Measurements from ENCODE around the gene THNSL1.

THNSL1 gene

DNA sequence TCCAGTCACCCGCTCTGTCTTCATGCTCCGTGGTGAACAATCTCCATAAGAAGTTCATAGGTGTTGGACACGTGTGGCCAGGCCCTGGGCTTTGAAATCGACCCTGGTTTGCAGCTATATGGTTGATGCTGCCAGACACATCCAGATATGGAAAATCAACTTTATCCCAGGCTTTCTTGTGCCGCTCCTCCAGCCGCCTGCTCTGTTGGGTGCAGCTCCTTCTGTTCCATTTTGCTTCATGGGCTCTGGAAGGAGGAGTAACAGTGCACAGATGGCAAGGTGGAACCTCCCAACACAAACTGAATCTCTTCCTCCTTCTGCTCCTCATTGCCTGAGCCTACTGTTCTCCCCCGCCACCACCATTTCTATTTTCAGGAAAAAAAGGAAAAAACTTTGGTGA is 44.7 kb downstream of the THNSL1 start:
- DNase-seq, result no peak

DNA sequence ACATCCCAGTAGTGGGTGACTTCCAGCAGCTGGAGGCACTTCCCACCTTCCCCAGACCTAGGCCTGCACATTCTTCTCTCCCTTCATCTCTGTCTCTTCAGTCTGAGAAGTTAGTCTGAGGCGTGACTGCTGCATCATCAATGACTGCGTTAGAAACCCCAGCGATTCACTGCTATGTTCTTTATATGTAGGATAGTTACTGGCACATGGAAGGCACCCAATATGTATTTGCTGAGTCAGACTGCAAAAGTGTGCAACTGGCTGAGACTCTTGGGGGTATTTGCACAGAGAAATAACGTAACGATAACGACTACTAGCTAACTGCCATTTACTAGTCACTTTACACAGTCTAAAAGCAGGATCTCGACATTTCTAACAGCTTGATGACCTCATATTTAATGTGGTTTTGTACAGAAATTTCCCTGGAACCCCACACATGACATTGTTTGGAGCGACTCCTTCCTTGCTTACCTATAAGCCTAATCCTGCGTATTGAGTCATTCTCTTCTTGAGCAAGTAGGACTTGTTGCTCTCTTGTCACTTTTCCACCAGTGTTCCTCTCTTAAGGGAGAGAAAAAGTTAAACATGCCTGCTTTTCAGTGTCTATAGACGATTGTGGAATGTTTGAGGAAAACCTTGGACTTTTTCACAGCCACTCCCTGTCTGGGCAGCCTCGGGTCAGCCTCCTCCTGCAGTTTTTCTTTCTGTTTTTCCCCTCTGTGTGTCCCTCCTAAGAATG is 45.5 kb downstream of the THNSL1 start:
- no peak for DNase-seq

GRCh38 chr10:25063157-25063556 is 46.7 kb downstream of the THNSL1 start:
- no peak for DNase-seq

DNA sequence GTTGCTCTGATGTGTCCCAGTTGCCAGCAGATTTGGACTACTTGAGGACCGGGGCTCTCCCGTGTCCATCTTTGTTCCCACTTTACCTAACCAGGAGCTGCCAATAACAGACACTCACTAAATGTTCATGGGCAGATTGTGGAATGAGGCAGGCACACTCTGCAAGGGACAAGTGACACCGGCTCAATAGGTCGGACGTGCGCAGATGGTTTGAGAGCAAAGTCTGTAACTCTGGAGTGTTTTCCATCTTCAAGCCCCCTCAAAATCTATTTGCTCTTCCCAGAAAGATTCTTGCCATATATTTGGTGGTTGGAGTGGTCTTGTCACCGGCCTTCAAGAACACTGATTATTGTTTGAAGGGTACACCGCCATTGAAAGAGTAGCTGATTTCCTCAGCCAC is 47.2 kb downstream of the THNSL1 start:
- DNase-seq, result no peak

- DNase-seq, result no peak
Observed at GRCh38 chr10:25064401-25064800, 48.0 kb downstream of the THNSL1 start.

DNA sequence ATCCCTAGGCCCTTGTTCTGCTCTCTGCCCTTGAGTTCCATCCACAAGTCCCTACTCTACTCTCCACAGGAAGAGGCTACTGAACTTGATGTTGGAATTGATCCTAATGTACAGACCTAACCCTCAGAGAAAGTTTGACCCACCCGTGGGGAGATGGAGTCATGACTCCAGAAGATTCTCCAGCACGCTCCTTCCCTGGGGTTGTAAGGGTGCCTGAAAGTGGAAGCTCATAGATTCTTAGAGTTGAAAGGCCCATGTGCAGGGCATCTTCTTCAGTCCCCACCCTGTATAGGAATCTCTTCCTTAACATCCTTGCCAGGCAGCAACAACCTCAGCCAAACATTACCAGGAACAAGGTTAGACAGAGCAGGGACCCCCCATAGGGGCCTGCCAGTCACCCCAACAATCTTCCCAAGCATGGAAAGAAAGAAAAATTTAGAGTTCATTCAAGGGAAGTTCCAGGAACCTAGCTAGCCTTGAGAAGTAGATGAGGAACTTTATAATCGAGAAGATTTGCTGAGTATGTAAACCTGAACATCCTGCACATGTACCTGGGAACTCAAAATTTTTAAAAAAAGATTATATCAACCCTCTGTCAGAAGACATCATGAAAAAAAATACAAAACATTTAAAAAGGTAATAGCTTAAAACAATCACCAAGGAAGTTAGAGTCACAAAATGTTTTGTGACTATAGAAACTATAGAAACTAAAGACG is 49.5 kb downstream of the THNSL1 start:
- no peak for DNase-seq

GRCh38 chr10:25068152-25069058 is 52.0 kb downstream of the THNSL1 start:
- DNase-seq, result no peak

- DNase-seq, result no peak
Observed at GRCh38 chr10:25071227-25071626, 54.8 kb downstream of the THNSL1 start.

DNA sequence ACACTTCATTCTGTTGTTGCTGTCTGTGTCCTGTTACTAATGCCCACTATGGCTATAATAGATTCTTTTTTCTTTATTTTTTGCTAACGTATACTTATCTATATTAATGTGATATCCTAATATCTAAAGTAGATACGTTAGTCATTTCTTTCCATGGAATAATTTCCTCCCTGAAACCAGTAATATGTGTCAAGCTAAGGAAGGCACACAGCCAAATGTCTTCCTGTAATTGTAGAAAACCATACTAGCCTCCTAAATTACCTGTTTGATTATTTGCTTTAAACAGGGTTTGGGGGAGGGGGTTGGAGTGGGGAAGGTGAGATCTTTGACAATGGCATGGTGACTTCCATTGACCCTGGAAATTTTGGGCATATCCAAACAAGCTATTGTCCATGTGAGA is 56.4 kb downstream of the THNSL1 start:
- DNase-seq, result no peak

DNA sequence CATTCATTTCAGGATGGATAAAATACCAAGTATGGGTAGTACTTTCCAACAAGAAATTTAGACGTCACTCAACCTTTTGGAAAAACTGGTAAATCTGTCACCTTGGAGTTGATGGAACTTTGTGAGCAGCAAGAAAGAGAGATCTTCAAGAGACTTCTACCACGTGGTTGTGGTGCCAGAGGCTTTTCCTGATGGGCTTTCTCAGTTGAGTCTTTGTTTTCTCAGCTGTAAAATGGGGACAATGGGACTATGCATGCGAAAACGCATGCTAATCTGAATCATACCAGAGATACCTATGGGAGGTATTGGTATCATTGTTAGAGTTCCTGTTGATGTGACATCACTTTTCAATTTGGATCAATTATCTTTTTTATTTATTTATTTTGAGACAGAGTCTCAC is 59.4 kb downstream of the THNSL1 start:
- no peak for DNase-seq
